Superior temporal gyrus (tissue), 1 donor: ENCODE data around the gene ATG101.
A peak's percentile ranks its signal among the peaks of the same experiment; 100 is the strongest.

Experiments used
- DNase-seq: peaks from one replicate; pipeline ENCODE4 v3.0.0-alpha.2; 2016; ENCODE audit errors: extremely low spot score

ATG101 gene

GRCh38 chr12:52057638-52058576, 11.9 kb upstream of the ATG101 start:
- no peak for DNase-seq

GRCh38 chr12:52058631-52059361, 11.0 kb upstream of the ATG101 start:
- peak; percentile 59 for DNase-seq

- DNase-seq: no peak
These were observed 9.9 kb upstream of the ATG101 start for GRCh38 chr12:52059582-52060497.

GRCh38 chr12:52060498-52061177, 9.1 kb upstream of the ATG101 start:
- DNase-seq: no peak

- peak; percentile 95 for DNase-seq
These were observed 8.2 kb upstream of the ATG101 start for GRCh38 chr12:52061470-52062166.

- DNase-seq: peak; percentile 42
These were observed 7.4 kb upstream of the ATG101 start for GRCh38 chr12:52062167-52063081.

GRCh38 chr12:52063082-52063924, 6.5 kb upstream of the ATG101 start:
- DNase-seq: no peak

GRCh38 chr12:52063981-52064649, 5.7 kb upstream of the ATG101 start:
- DNase-seq: no peak

- DNase-seq: no peak
These were observed 3.3 kb upstream of the ATG101 start for GRCh38 chr12:52066346-52067080.

- DNase-seq: no peak
These were observed 2.8 kb upstream of the ATG101 start for GRCh38 chr12:52067081-52067374.

GRCh38 chr12:52070185-52070925, 577 bp downstream of the ATG101 start:
- no peak for DNase-seq

- DNase-seq: no peak
These were observed 4.0 kb downstream of the ATG101 start for GRCh38 chr12:52073531-52074381.

- no peak for DNase-seq
These were observed 5.4 kb downstream of the ATG101 start for GRCh38 chr12:52074971-52075724.

- no peak for DNase-seq
These were observed 7.0 kb downstream of the ATG101 start for GRCh38 chr12:52076811-52077210.

GRCh38 chr12:52078276-52078675, 8.5 kb downstream of the ATG101 start:
- no peak for DNase-seq
